Measurements from ENCODE around the gene FLT1. TPM values are rescaled to one million over a fixed set of nuclear protein-coding genes. Genes with fewer than 3 reads are reported as not detected.

The FLT1 gene
- polyA plus RNA-seq, 3 donors from 2014 or later, result not detected

- Mint-ChIP-seq H3K36me3 (no peaks in the 10 kb centered on the region), H3K4me1 (peaks cover 8 to 16% of the 10 kb centered on the region in 2 donors), H3K27ac (no peak overlapping the region), H3K4me3 (peak overlapping the region in 1 of 5 donors; percentile 51), H3K9me3 (no peaks in the 10 kb centered on the region), H3K27me3 (ENCODE audit: low read depth in 3 of 3) (peaks cover 6 to 19% (median 15%) of the 10 kb centered on the region in 3 donors)
- DNase-seq, result no peak
Observed at GRCh38 chr13:28492569-28493367, 2.2 kb downstream of the FLT1 start.

- Mint-ChIP-seq H3K27me3 (ENCODE audit: low read depth in 3 of 3) (peaks cover 3 to 17% (median 4%) of the 10 kb centered on the region in 3 donors), H3K27ac (no peak overlapping the region), H3K9me3 (no peaks in the 10 kb centered on the region), H3K4me3 (no peak overlapping the region), H3K36me3 (no peaks in the 10 kb centered on the region), H3K4me1 (peaks cover 1 to 6% of the 10 kb centered on the region in 2 donors)
- DNase-seq, result no peak
Observed at GRCh38 chr13:28490061-28490460, 4.9 kb downstream of the FLT1 start.

DNA sequence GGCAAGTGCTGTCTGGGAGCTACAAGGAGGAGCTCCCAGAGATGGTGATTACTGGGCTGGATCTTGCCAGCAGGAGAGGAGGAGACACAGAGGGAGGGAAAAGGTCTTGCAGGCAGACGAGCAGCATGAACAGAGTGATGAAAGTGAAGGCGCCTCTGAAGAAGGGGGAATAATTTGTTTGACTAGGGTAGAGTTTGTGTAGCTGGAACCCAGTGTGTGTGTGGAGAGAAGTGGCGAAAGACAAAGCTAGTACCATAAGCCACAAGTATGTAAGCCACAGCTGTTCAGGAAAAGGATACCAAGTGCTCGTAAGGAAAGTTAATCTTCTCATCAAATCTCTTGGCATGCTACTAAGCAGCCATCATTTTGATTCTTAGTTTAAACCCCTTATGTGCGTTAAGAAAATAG, 5.4 kb downstream of the FLT1 start:
- Mint-ChIP-seq H3K4me3 (no peak overlapping the region), H3K9me3 (no peaks in the 10 kb centered on the region), H3K36me3 (no peaks in the 10 kb centered on the region), H3K27ac (no peak overlapping the region), H3K4me1 (peaks cover 1 to 6% of the 10 kb centered on the region in 2 donors), H3K27me3 (ENCODE audit: low read depth in 3 of 3) (peaks cover 3 to 17% (median 4%) of the 10 kb centered on the region in 3 donors)
- DNase-seq, result no peak

GRCh38 chr13:28488376-28489005, 6.4 kb downstream of the FLT1 start:
- H3K27ac Mint-ChIP-seq, result no peak overlapping the region
- no peak overlapping the region for H3K4me3 Mint-ChIP-seq
- H3K27me3 Mint-ChIP-seq (ENCODE audit: low read depth in 3 of 3), result peaks cover 3 to 17% (median 4%) of the 10 kb centered on the region in 3 donors
- DNase-seq, result no peak
- no peaks in the 10 kb centered on the region for H3K9me3 Mint-ChIP-seq
- no peaks in the 10 kb centered on the region for H3K36me3 Mint-ChIP-seq
- peaks cover 1 to 5% of the 10 kb centered on the region in 2 donors for H3K4me1 Mint-ChIP-seq

- Mint-ChIP-seq H3K36me3 (no peaks in the 10 kb centered on the region), H3K27me3 (ENCODE audit: low read depth in 3 of 3) (peaks cover 1 to 9% (median 3%) of the 10 kb centered on the region in 3 donors)
Observed at GRCh38 chr13:28485996-28486543, 8.9 kb downstream of the FLT1 start.

GRCh38 chr13:28485551-28485950, 9.4 kb downstream of the FLT1 start:
- Mint-ChIP-seq H3K36me3 (no peaks in the 10 kb centered on the region), H3K4me1 (no peaks in the 10 kb centered on the region), H3K9me3 (no peaks in the 10 kb centered on the region), H3K4me3 (no peak overlapping the region), H3K27ac (no peak overlapping the region), H3K27me3 (ENCODE audit: low read depth in 3 of 3) (peaks cover 1 to 5% (median 3%) of the 10 kb centered on the region in 3 donors)
- no peak for DNase-seq

More at GRCh38 chr13:28485996-28486543, 8.9 kb downstream of the FLT1 start:
- Mint-ChIP-seq H3K27ac (no peak overlapping the region), H3K4me1 (no peaks in the 10 kb centered on the region), H3K4me3 (no peak overlapping the region), H3K9me3 (no peaks in the 10 kb centered on the region)
- DNase-seq, result no peak

DNA sequence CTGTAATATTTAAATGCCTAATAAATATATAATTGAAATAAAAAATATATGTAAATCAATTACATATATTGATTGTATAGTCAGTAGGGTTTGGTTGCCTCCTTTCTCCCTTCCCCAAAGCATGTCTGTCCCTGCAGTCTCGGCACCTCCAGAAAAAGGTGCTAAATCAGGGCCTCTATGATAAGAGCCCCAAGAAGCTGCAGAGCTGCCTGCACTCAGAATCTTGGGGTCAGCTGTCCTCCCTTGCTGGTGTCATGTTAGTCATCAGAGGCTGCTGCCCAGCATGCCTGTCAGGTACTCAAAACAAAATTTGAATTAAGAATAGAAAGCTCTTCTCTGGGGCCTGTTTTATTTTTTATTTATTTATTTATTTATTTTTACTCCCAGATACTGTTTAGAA, 9.8 kb downstream of the FLT1 start:
- Mint-ChIP-seq H3K4me1 (no peaks in the 10 kb centered on the region), H3K27me3 (ENCODE audit: low read depth in 3 of 3) (peaks cover under 1 to 5% (median 3%) of the 10 kb centered on the region in 3 donors), H3K27ac (no peak overlapping the region), H3K4me3 (no peak overlapping the region), H3K36me3 (no peaks in the 10 kb centered on the region), H3K9me3 (no peaks in the 10 kb centered on the region)
- DNase-seq, result no peak

GRCh38 chr13:28483313-28483931, 11.5 kb downstream of the FLT1 start:
- no peak for DNase-seq
- H3K36me3 Mint-ChIP-seq, result no peaks in the 10 kb centered on the region
- H3K27ac Mint-ChIP-seq, result no peak overlapping the region
- no peaks in the 10 kb centered on the region for H3K4me1 Mint-ChIP-seq
- no peak overlapping the region for H3K4me3 Mint-ChIP-seq
- peaks cover 0 to 5% (median 2%) of the 10 kb centered on the region in 3 donors for H3K27me3 Mint-ChIP-seq (ENCODE audit: low read depth in 3 of 3)
- no peaks in the 10 kb centered on the region for H3K9me3 Mint-ChIP-seq

DNA sequence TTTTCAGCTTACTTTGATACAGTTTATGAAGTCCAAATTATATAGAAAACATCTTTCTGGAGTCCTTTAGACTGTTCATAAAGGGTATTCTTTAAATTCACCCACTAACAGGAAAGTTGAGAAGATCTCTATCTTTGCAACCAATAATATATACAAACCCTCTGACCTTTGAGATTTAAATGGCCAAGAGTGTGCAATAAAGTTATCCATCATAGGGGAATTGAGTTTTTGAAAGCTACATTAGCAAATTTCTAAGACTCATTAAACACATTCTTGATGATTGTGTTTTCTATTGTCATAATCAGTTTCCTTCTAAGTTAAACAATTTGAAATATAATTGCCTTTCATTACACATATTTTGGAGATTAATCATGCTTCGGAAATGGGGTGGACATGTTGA, 15.9 kb downstream of the FLT1 start:
- H3K9me3 Mint-ChIP-seq, result no peaks in the 10 kb centered on the region
- no peak overlapping the region for H3K4me3 Mint-ChIP-seq
- H3K27me3 Mint-ChIP-seq (ENCODE audit: low read depth in 3 of 3), result peaks cover 0 to 2% (median 0%) of the 10 kb centered on the region in 3 donors
- no peak overlapping the region for H3K27ac Mint-ChIP-seq
- H3K36me3 Mint-ChIP-seq, result no peaks in the 10 kb centered on the region
- DNase-seq, result no peak
- H3K4me1 Mint-ChIP-seq, result no peaks in the 10 kb centered on the region

DNA sequence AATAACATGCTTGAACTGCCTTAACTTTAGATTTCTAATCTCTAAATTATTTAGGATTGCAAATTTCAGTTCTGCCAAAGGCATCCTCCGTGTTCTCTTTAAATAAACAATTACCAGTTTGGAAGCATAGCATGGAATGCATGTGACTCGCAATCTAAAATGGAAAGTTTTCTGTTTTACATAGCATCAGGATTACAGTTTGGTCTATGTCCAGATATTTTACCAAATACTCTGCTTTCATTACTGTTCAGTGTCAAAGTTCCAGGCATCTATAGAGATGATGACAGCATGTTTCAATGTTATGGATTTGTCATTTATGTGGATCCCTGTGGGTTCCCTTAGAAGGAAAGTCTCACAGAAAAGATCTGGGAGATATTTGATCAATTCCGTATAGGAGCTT, 16.8 kb downstream of the FLT1 start:
- H3K36me3 Mint-ChIP-seq, result no peaks in the 10 kb centered on the region
- peaks cover 0 to 2% (median 2%) of the 10 kb centered on the region in 3 donors for H3K27me3 Mint-ChIP-seq (ENCODE audit: low read depth in 3 of 3)
- no peaks in the 10 kb centered on the region for H3K4me1 Mint-ChIP-seq
- DNase-seq, result no peak
- H3K27ac Mint-ChIP-seq, result no peak overlapping the region
- H3K4me3 Mint-ChIP-seq, result no peak overlapping the region
- H3K9me3 Mint-ChIP-seq, result no peaks in the 10 kb centered on the region

DNA sequence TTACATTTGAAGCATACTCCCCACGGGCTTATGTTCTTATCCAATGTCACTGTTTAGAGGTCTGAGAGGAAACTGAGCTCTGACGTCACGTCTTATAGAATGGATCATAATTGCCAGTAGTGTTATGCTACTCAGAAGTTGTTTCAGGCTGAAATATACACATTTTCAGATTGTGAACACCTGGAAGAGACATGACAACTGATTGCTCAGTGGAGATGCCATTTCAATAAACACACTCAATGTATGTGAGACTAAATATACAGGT, 17.3 kb downstream of the FLT1 start:
- H3K4me1 Mint-ChIP-seq, result no peaks in the 10 kb centered on the region
- H3K9me3 Mint-ChIP-seq, result no peaks in the 10 kb centered on the region
- H3K4me3 Mint-ChIP-seq, result no peak overlapping the region
- no peak overlapping the region for H3K27ac Mint-ChIP-seq
- no peaks in the 10 kb centered on the region for H3K36me3 Mint-ChIP-seq
- peaks cover 0 to 6% (median 2%) of the 10 kb centered on the region in 3 donors for H3K27me3 Mint-ChIP-seq (ENCODE audit: low read depth in 3 of 3)
- no peak for DNase-seq

DNA sequence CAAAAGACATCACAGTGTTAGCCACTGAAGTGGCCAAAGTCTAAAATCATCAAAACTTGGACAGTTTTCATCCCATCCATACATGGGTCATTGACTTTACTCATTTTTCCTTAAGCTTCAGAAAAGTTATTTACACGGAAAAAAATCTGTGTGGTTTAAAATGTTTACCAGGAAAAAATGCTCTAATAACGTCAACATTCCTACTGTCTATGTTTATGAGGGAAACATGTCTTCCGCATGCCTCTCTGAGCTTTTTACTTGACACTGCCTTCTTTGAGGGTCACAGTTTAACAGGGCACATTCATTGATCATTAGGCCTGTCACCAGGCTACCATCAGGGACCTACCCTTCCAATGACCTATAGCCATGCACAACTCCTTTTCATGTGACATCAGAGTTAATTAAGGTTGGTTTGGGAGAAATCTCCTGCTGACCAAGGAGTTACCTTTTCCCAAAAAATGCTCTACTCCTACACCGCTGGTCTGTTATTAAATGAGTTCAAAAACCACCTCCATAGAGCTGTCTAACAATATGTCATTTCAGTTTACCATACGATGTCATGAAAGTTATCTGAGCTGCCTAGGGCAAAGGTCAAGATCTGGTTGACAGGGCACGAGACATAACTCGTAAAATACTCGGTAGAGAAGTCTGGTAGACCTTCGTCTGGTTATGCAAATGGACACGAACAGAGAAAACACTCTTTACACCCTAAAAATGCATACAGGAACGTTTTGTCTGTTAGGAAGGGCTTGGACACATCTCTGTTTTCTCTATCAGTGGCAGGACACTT, 17.8 kb downstream of the FLT1 start:
- Mint-ChIP-seq H3K27ac (no peak overlapping the region), H3K4me3 (no peak overlapping the region), H3K36me3 (no peaks in the 10 kb centered on the region), H3K9me3 (no peaks in the 10 kb centered on the region), H3K4me1 (no peaks in the 10 kb centered on the region), H3K27me3 (ENCODE audit: low read depth in 3 of 3) (peaks cover 0 to 8% (median 2%) of the 10 kb centered on the region in 3 donors)
- no peak for DNase-seq

DNA sequence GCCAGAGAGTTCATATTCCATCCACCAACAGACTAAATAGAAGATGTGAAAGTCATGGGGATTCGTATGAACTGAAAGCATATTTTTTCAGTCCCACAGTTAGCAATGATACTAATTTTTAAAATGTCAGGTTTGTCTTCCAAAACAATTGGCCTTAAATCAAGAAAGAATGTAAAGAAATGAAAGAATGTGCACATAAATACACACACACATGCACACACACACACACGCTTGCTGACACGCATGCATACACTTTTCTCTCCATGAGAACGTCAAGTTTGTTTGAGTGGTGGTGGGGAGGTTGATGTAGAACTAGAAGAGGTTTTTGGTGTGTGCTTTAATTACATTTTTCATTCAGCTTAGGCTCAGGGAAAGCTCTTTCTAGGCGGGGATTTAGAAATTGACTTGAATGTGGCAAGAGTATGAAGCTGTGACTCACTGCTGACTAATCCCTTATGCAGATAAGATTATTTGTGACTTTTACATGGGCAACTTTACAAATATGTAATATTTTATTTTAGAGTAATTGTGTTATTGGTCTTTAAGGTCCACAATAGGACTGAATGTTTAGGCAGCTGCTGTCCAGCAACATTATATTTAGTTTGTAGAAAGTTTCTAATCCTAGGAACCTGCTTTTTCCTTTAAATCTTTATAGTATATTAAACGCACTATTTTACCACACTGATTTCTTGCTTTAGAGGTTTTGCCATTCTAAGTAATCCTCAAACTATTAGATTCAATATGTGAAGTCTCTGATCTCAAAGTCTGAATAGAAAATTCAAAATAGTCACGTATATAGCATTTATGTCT, 18.8 kb downstream of the FLT1 start:
- no peak overlapping the region for H3K27ac Mint-ChIP-seq
- no peaks in the 10 kb centered on the region for H3K36me3 Mint-ChIP-seq
- DNase-seq, result no peak
- H3K4me1 Mint-ChIP-seq, result no peaks in the 10 kb centered on the region
- no peak overlapping the region for H3K4me3 Mint-ChIP-seq
- H3K27me3 Mint-ChIP-seq (ENCODE audit: low read depth in 3 of 3), result peaks cover 0 to 8% (median 2%) of the 10 kb centered on the region in 3 donors
- H3K9me3 Mint-ChIP-seq, result no peaks in the 10 kb centered on the region

All from immature natural killer cell (primary cell).